WTC11 (cell line): ENCODE measurements around the gene STK32C. TPM values are rescaled to one million over a fixed set of nuclear protein-coding genes. Genes with fewer than 3 reads are reported as not detected.
"Not testable (repeated sequence)": the region's sequence is repeated elsewhere in the genome, so short reads cannot be mapped to it uniquely, and the experiment has no call there.

Experiments
- ATAC-seq: fragments of 200-7000 bp; cut with Tn5 transposase; 2 replicates; pipeline ENCODE4 v1.10.0; 2021; ENCODE audit warnings: mild to moderate bottlenecking, moderate library complexity
- CTCF ChIA-PET: fragments of 300-600 bp; sonication (Branson Sonifier 250); formaldehyde crosslinking; loops from one replicate; lab custom pipeline; 2021; ENCODE audit warnings: antibody characterized with exemption; lab: Charles Lee
- POLR2A ChIA-PET: fragments of 350-600 bp; sonication (Branson Sonifier 250); formaldehyde crosslinking; loops from one replicate; lab custom pipeline; 2021; ENCODE audit warnings: antibody characterized with exemption; lab: Charles Lee
- DNase-seq: peaks from one replicate; pipeline ENCODE4 v3.0.0; 2021; ENCODE audit warnings: low spot score
- H3K27ac Mint-ChIP-seq: 2 replicates; pipeline ENCODE4 v1.8.0; 2021; ENCODE audit warnings: mixed read lengths
- H3K27me3 Mint-ChIP-seq: 2 replicates; pipeline ENCODE4 v1.8.0; 2021; ENCODE audit warnings: low read depth, mild to moderate bottlenecking, moderate library complexity, mixed read lengths
- H3K36me3 Mint-ChIP-seq: 2 replicates; pipeline ENCODE4 v1.8.0; 2021; ENCODE audit warnings: mixed read lengths
- H3K4me1 Mint-ChIP-seq: 2 replicates; pipeline ENCODE4 v1.8.0; 2022; ENCODE audit warnings: mixed read lengths
- H3K4me3 Mint-ChIP-seq: 2 replicates; pipeline ENCODE4 v1.8.0; 2021; ENCODE audit warnings: mild to moderate bottlenecking, moderate library complexity, mixed read lengths
- H3K9me3 Mint-ChIP-seq: 2 replicates; pipeline ENCODE4 v1.8.0; 2021; ENCODE audit warnings: mixed read lengths
- ATF6 ChIP-seq: sonication (generic); formaldehyde crosslinking; IDR thresholded peaks from 2 replicates; pipeline ENCODE4 v1.8.1; 2023; ENCODE audit warnings: mild to moderate bottlenecking, missing genetic modification reagents
- ETV6 ChIP-seq: sonication (generic); formaldehyde crosslinking; IDR thresholded peaks from 2 replicates; pipeline ENCODE4 v1.8.1; 2022; ENCODE audit warnings: mild to moderate bottlenecking, missing genetic modification reagents
- MXD4 ChIP-seq: fragments of 250-450 bp; sonication (Bioruptor Pico); IDR thresholded peaks from 2 replicates; pipeline ENCODE4 v1.8.0; 2021; ENCODE audit warnings: mild to moderate bottlenecking, moderate library complexity, borderline replicate concordance
- SMAD3 ChIP-seq: sonication (generic); formaldehyde crosslinking; IDR thresholded peaks from 2 replicates; pipeline ENCODE4 v1.8.0; 2022; ENCODE audit warnings: missing genetic modification reagents, mild to moderate bottlenecking, borderline replicate concordance
- SOX15 ChIP-seq: fragments of 250-450 bp; sonication (Bioruptor Pico); IDR thresholded peaks from 2 replicates; pipeline ENCODE4 v1.9.0; 2021; ENCODE audit warnings: mild to moderate bottlenecking
- STAT6 ChIP-seq: sonication (generic); formaldehyde crosslinking; conservative IDR thresholded peaks from 2 replicates; pipeline ENCODE4 v1.8.1; 2023; ENCODE audit warnings: mild to moderate bottlenecking, low read depth, missing genetic modification reagents, moderate library complexity
- ZBTB21 ChIP-seq: sonication (generic); formaldehyde crosslinking; IDR thresholded peaks from 2 replicates; pipeline ENCODE4 v1.8.1; 2023; ENCODE audit warnings: mild to moderate bottlenecking, missing genetic modification reagents, borderline replicate concordance
- ZSCAN18 ChIP-seq: fragments of 250-450 bp; sonication (Bioruptor Pico); IDR thresholded peaks from 2 replicates; pipeline ENCODE4 v2.1.2; 2022; ENCODE audit warnings: mild to moderate bottlenecking, moderate library complexity
- total RNA-seq: library from RNA; stranded (reverse); gene quantifications from 3 replicates; pipeline ENCODE4 v1.2.3, GENCODE V29; 2021
- TF ChIP-seq, protein P1 (sequence below): sonication (generic); formaldehyde crosslinking; IDR thresholded peaks from 2 replicates; pipeline ENCODE4 v1.8.0; 2023; ENCODE audit warnings: mild to moderate bottlenecking, missing genetic modification reagents
- TF ChIP-seq, protein P2 (sequence below): sonication (generic); formaldehyde crosslinking; IDR thresholded peaks from 2 replicates; pipeline ENCODE4 v1.8.1; 2023; ENCODE audit warnings: mild to moderate bottlenecking, moderate library complexity, missing genetic modification reagents
- TF ChIP-seq, protein P3 (sequence below): sonication (generic); formaldehyde crosslinking; IDR thresholded peaks from 2 replicates; pipeline ENCODE4 v1.8.0; 2022; ENCODE audit warnings: mild to moderate bottlenecking, missing genetic modification reagents
- TF ChIP-seq, protein P4 (sequence below): sonication (generic); formaldehyde crosslinking; IDR thresholded peaks from 2 replicates; pipeline ENCODE4 v1.8.1; 2022; ENCODE audit warnings: mild to moderate bottlenecking, moderate library complexity, missing genetic modification reagents

STK32C gene
- total RNA-seq, 1 experiment from 2014 or later, result 20.7 TPM

GRCh38 chr10:132223156-132223590, 84.6 kb downstream of the STK32C start (continued):
- peak; percentile 67; the same call in 1 of the 2 replicates for TF ChIP-seq ETV6 (CRISPR knock-in tag)
- TF ChIP-seq, protein P1, sequence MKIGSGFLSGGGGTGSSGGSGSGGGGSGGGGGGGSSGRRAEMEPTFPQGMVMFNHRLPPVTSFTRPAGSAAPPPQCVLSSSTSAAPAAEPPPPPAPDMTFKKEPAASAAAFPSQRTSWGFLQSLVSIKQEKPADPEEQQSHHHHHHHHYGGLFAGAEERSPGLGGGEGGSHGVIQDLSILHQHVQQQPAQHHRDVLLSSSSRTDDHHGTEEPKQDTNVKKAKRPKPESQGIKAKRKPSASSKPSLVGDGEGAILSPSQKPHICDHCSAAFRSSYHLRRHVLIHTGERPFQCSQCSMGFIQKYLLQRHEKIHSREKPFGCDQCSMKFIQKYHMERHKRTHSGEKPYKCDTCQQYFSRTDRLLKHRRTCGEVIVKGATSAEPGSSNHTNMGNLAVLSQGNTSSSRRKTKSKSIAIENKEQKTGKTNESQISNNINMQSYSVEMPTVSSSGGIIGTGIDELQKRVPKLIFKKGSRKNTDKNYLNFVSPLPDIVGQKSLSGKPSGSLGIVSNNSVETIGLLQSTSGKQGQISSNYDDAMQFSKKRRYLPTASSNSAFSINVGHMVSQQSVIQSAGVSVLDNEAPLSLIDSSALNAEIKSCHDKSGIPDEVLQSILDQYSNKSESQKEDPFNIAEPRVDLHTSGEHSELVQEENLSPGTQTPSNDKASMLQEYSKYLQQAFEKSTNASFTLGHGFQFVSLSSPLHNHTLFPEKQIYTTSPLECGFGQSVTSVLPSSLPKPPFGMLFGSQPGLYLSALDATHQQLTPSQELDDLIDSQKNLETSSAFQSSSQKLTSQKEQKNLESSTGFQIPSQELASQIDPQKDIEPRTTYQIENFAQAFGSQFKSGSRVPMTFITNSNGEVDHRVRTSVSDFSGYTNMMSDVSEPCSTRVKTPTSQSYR (CRISPR knock-in tag), result no peak
- no peak for TF ChIP-seq ZBTB21
- TF ChIP-seq, protein P2, sequence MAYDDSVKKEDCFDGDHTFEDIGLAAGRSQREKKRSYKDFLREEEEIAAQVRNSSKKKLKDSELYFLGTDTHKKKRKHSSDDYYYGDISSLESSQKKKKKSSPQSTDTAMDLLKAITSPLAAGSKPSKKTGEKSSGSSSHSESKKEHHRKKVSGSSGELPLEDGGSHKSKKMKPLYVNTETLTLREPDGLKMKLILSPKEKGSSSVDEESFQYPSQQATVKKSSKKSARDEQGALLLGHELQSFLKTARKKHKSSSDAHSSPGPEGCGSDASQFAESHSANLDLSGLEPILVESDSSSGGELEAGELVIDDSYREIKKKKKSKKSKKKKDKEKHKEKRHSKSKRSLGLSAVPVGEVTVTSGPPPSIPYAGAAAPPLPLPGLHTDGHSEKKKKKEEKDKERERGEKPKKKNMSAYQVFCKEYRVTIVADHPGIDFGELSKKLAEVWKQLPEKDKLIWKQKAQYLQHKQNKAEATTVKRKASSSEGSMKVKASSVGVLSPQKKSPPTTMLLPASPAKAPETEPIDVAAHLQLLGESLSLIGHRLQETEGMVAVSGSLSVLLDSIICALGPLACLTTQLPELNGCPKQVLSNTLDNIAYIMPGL (CRISPR knock-in tag), result peak; percentile 61

DNA sequence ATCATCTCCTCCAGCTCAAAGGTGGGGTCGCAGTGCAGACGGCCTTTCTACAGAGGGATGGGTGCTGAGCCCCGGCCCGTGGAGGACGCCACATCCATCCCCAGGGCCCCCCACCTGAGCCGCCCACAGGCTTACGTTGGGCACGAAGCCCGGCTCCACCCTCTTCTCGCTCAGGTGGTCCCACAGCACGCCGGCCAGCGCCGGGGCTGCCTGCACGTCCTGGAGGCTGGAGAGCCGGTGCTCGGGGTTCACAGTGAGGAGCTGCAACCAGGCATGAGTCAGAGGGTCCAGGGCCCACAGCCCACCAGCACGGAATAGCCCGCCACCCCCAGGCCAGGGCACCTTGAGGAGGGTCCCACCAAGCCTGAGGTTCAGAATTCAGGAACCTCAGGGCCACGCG, 85.0 kb downstream of the STK32C start:
- no peak overlapping the region for H3K4me3 Mint-ChIP-seq
- CTCF ChIA-PET, result interaction anchor here (1.0 to 1.7 kb wide), 4 partner anchors 128 to 138 kb away, joined by 3 to 8 read pairs (median 6); no protein-coding TSS in a partner anchor
- peaks cover 12% of the 10 kb centered on the region for H3K36me3 Mint-ChIP-seq
- peaks cover 14% of the 10 kb centered on the region for H3K9me3 Mint-ChIP-seq
- no peak overlapping the region for H3K27ac Mint-ChIP-seq
- H3K4me1 Mint-ChIP-seq, result no peaks in the 10 kb centered on the region
- TF ChIP-seq MXD4 (CRISPR knock-in tag), result no peak
- TF ChIP-seq ZSCAN18, result no peak
- TF ChIP-seq, protein P3, sequence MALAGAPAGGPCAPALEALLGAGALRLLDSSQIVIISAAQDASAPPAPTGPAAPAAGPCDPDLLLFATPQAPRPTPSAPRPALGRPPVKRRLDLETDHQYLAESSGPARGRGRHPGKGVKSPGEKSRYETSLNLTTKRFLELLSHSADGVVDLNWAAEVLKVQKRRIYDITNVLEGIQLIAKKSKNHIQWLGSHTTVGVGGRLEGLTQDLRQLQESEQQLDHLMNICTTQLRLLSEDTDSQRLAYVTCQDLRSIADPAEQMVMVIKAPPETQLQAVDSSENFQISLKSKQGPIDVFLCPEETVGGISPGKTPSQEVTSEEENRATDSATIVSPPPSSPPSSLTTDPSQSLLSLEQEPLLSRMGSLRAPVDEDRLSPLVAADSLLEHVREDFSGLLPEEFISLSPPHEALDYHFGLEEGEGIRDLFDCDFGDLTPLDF (CRISPR knock-in tag), result no peak
- TF ChIP-seq SOX15 (CRISPR knock-in tag), result no peak
- no peak for TF ChIP-seq STAT6
- TF ChIP-seq ATF6 (CRISPR knock-in tag), result no peak
- TF ChIP-seq SMAD3 (CRISPR knock-in tag), result no peak
- TF ChIP-seq, protein P4, sequence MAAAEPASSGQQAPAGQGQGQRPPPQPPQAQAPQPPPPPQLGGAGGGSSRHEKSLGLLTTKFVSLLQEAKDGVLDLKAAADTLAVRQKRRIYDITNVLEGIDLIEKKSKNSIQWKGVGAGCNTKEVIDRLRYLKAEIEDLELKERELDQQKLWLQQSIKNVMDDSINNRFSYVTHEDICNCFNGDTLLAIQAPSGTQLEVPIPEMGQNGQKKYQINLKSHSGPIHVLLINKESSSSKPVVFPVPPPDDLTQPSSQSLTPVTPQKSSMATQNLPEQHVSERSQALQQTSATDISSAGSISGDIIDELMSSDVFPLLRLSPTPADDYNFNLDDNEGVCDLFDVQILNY (CRISPR knock-in tag), result no peak
- no peak for ATAC-seq
- H3K27me3 Mint-ChIP-seq, result 0 out of 2 replicates have a peak, but pooled peaks cover under 1% of the 10 kb centered on the region
- no peak for DNase-seq
- POLR2A ChIA-PET, result no interaction called here

GRCh38 chr10:132220996-132221395, 86.8 kb downstream of the STK32C start:
- DNase-seq, H3K4me3 Mint-ChIP-seq, H3K27ac Mint-ChIP-seq, CTCF ChIA-PET, H3K27me3 Mint-ChIP-seq, POLR2A ChIA-PET, ATAC-seq, H3K4me1 Mint-ChIP-seq: not testable (repeated sequence)
- H3K36me3 Mint-ChIP-seq, result peaks cover 29% of the 10 kb centered on the region
- H3K9me3 Mint-ChIP-seq, result peaks cover 28% of the 10 kb centered on the region
